Panc1 (cell line): ENCODE measurements around the gene ANKRD22. TPM values are rescaled to one million over a fixed set of nuclear protein-coding genes. Genes with fewer than 3 reads are reported as not detected.

Experiments
- ATAC-seq: fragments of 200-7000 bp; cut with Tn5 transposase; 2 replicates; pipeline ENCODE4 v1.9.1; 2020; ENCODE audit warnings: mild to moderate bottlenecking, moderate library complexity
- BruUV-seq: library from RNA; stranded (reverse); fragments of 400-500 nt; replicated peaks from 2 replicates; lab custom pipeline; 2021; lab: Mats Ljungman, UMichigan
- CTCF ChIA-PET: fragments of 300-600 bp; sonication (Branson Sonifier 250); formaldehyde crosslinking; loops from one replicate; lab custom pipeline; 2022; ENCODE audit warnings: antibody characterized with exemption; lab: Charles Lee
- POLR2A ChIA-PET: fragments of 300-600 bp; sonication (Branson Sonifier 250); formaldehyde crosslinking; loops from one replicate; lab custom pipeline; 2022; ENCODE audit warnings: antibody characterized with exemption; lab: Charles Lee
- DNase-seq: peaks from one replicate; pipeline ENCODE4 v3.0.0-alpha.2; 2010; ENCODE audit warnings: low read depth, low spot score
- H3K27ac ChIP-seq: 2 replicates; pipeline ENCODE4 v1.5.1; 2011; ENCODE audit warnings: mild to moderate bottlenecking, low read length, inconsistent platforms
- H3K27me3 ChIP-seq: fragments of 200-500 bp; sonication (Bioruptor generic); 2 replicates; pipeline ENCODE4 v1.6.0; 2014; ENCODE audit warnings: low read length, inconsistent platforms; ENCODE audit not compliant: control insufficient read depth, insufficient read depth
- H3K36me3 ChIP-seq: fragments of 200-500 bp; sonication (Bioruptor generic); 2 replicates; pipeline ENCODE4 v1.5.1; 2014; ENCODE audit warnings: inconsistent platforms, mild to moderate bottlenecking, low read length, moderate library complexity; ENCODE audit not compliant: control insufficient read depth, insufficient read depth
- H3K4me1 ChIP-seq: 2 replicates; pipeline ENCODE4 v1.5.1; 2011; ENCODE audit warnings: inconsistent platforms, mild to moderate bottlenecking, low read length, moderate library complexity; ENCODE audit not compliant: control insufficient read depth, insufficient read depth
- H3K4me3 ChIP-seq, 2 experiments: 2 replicates each; pipeline ENCODE4 v1.5.1; 2011 to 2012; ENCODE audit warnings: low read depth in 2 of 2, low read length in 2 of 2, mild to moderate bottlenecking in 2 of 2, inconsistent platforms in 1 of 2, moderate library complexity in 1 of 2
- H3K9me3 ChIP-seq: fragments of 200-500 bp; sonication (Bioruptor generic); 2 replicates; pipeline ENCODE4 v1.5.1; 2014; ENCODE audit warnings: low read depth, mild to moderate bottlenecking, inconsistent platforms, low read length, moderate library complexity; ENCODE audit not compliant: control insufficient read depth, insufficient read depth
- POLR2AphosphoS5 ChIP-seq: IDR thresholded peaks from 2 replicates; pipeline ENCODE4 v1.6.1; 2012; ENCODE audit warnings: mild to moderate bottlenecking, low read depth, low read length, moderate library complexity
- SIN3A ChIP-seq: IDR thresholded peaks from 2 replicates; pipeline ENCODE4 v1.6.1; 2012; ENCODE audit warnings: low read depth, mild to moderate bottlenecking, low read length, moderate library complexity, borderline replicate concordance; ENCODE audit not compliant: insufficient read depth
- TCF7L2 ChIP-seq: IDR thresholded peaks from 2 replicates; pipeline ENCODE4 v1.6.1; 2011; ENCODE audit warnings: mild to moderate bottlenecking, low read depth, low read length, inconsistent platforms
- in situ Hi-C: cut with HindIII; loops from 2 replicates; pipeline ENCODE4 v1.10.0; 2016; ENCODE audit warnings: low sequenced_read_pairs, low pct_unique_long_range_greater_than_20kb
- intact Hi-C: fragments of 100-400 bp; cut with micrococcal nuclease; formaldehyde crosslinking; loops from one replicate; pipeline ENCODE4 v1.10.0; 2022; ENCODE audit not compliant: unreplicated experiment
- total RNA-seq: library from RNA; stranded (reverse); gene quantifications from one replicate; pipeline ENCODE4 v1.2.1, GENCODE V29; 2021; ENCODE audit not compliant: unreplicated experiment
- TF ChIP-seq, protein P1 (sequence below), 2 experiments: IDR thresholded peaks; 2 replicates each; pipeline ENCODE4 v1.6.1; 2011 to 2012; ENCODE audit warnings: low read depth in 2 of 2, control low read depth in 1 of 2, low read length in 1 of 2, mild to moderate bottlenecking in 1 of 2, moderate library complexity in 1 of 2; ENCODE audit not compliant: insufficient read depth in 1 of 2
- TF ChIP-seq, protein P2 (sequence below): fragments of 450-650 bp; IDR thresholded peaks from 2 replicates; pipeline ENCODE4 v1.5.1; 2017; ENCODE audit warnings: mild to moderate bottlenecking

The ANKRD22 gene
- total RNA-seq, 1 experiment from 2014 or later, result 0.15 TPM

DNA sequence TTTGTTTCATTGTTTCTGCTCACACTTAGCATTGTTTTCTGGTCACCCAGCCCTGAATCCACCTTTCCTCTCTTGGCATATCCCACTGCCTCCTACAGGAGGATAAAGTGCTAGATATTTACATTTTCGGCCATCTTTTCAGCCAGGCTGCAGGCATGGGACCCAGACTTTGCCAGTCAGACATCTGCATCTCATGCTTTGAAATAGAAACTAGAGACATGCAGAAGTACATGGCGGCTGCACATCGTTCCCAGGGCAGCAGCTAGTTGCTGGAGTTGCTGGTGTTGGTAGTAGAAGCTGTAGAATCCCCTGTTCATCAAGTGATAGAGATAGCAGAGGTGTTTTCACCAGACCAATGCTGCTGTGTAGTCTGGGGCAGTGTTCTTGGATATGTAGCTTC, 47.1 kb upstream of the ANKRD22 start:
- H3K27ac ChIP-seq, result peak overlapping the region; percentile 83
- intact Hi-C loops, result loop anchor here (1.0 kb wide), 1 partner anchor 34 kb away; no protein-coding TSS in a partner anchor
- no peak overlapping the region for H3K4me3 ChIP-seq
- no peaks in the 10 kb centered on the region for H3K27me3 ChIP-seq
- no peak for ATAC-seq
- in situ Hi-C loops, result no loop called here
- POLR2A ChIA-PET, result no interaction called here
- peaks cover 57% of the 10 kb centered on the region for H3K4me1 ChIP-seq
- CTCF ChIA-PET, result no interaction called here
- no TSS peak for BruUV-seq
- peaks cover 12% of the 10 kb centered on the region; the same call in 1 of the 2 replicates for H3K36me3 ChIP-seq
- H3K9me3 ChIP-seq, result no peaks in the 10 kb centered on the region
- TF ChIP-seq, protein P1, sequence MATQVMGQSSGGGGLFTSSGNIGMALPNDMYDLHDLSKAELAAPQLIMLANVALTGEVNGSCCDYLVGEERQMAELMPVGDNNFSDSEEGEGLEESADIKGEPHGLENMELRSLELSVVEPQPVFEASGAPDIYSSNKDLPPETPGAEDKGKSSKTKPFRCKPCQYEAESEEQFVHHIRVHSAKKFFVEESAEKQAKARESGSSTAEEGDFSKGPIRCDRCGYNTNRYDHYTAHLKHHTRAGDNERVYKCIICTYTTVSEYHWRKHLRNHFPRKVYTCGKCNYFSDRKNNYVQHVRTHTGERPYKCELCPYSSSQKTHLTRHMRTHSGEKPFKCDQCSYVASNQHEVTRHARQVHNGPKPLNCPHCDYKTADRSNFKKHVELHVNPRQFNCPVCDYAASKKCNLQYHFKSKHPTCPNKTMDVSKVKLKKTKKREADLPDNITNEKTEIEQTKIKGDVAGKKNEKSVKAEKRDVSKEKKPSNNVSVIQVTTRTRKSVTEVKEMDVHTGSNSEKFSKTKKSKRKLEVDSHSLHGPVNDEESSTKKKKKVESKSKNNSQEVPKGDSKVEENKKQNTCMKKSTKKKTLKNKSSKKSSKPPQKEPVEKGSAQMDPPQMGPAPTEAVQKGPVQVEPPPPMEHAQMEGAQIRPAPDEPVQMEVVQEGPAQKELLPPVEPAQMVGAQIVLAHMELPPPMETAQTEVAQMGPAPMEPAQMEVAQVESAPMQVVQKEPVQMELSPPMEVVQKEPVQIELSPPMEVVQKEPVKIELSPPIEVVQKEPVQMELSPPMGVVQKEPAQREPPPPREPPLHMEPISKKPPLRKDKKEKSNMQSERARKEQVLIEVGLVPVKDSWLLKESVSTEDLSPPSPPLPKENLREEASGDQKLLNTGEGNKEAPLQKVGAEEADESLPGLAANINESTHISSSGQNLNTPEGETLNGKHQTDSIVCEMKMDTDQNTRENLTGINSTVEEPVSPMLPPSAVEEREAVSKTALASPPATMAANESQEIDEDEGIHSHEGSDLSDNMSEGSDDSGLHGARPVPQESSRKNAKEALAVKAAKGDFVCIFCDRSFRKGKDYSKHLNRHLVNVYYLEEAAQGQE (IDR thresholded peaks at IDR 0.05; ENCODE audit: insufficient read depth in 1 of 2, low read depth in 2 of 2, low read length in 1 of 2), result no peak
- TF ChIP-seq POLR2AphosphoS5 (no peak), SIN3A (no peak), TCF7L2 (no peak)
- TF ChIP-seq, protein P2, sequence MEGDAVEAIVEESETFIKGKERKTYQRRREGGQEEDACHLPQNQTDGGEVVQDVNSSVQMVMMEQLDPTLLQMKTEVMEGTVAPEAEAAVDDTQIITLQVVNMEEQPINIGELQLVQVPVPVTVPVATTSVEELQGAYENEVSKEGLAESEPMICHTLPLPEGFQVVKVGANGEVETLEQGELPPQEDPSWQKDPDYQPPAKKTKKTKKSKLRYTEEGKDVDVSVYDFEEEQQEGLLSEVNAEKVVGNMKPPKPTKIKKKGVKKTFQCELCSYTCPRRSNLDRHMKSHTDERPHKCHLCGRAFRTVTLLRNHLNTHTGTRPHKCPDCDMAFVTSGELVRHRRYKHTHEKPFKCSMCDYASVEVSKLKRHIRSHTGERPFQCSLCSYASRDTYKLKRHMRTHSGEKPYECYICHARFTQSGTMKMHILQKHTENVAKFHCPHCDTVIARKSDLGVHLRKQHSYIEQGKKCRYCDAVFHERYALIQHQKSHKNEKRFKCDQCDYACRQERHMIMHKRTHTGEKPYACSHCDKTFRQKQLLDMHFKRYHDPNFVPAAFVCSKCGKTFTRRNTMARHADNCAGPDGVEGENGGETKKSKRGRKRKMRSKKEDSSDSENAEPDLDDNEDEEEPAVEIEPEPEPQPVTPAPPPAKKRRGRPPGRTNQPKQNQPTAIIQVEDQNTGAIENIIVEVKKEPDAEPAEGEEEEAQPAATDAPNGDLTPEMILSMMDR, result no peak
- no peak for DNase-seq

DNA sequence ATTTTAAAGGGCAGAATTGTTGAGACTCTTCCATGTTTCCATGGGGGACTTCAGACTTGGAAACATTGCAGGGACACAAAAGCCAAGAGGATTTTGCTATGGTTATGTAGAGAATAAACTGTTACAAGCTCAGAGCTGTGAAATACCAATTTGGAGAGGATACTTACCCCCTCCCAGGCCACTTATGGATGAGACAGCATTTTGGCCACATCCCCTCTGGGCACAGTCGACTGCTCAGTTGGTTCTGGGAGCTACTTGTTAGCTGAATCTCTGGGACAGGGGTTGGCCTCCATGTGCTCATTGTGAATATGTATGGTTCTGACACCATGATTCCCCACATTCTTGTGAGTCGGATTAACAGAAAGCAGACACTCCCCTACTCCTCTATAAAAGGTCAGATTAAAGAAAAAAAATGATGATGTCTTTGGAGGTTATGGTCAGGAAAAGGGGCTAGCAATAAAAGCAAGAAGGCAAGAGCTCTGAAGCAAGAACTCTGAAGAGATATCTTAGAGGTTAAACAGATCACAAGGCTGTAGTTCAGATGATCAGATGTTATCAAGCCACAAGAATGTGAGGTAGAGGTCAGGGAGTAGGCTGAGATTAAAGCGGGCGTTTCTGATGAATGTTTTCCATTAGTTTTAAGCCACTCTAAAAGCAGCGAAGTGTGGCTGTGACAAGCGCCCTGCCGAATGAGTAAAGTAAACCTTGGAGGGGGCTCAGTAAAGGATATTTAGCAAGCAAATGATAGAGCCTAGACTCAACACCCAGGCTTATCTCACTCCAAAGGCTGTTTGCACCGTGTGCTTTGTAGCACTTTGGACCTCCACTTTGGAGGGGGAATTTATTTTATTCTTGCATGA, 45.6 kb upstream of the ANKRD22 start:
- Histone ChIP-seq H3K36me3 (peaks cover 6% of the 10 kb centered on the region; the same call in 1 of the 2 replicates), H3K9me3 (no peaks in the 10 kb centered on the region), H3K4me3 (peak overlapping the region in 1 of 2 experiments; percentile 17; a peak in 2 of 4 replicates), H3K4me1 (peaks cover 66% of the 10 kb centered on the region), H3K27ac (peak overlapping the region; percentile 83), H3K27me3 (no peaks in the 10 kb centered on the region)
- TF ChIP-seq, protein P2, result no peak
- TF ChIP-seq TCF7L2, result peak; percentile 96
- TF ChIP-seq, protein P1 (IDR thresholded peaks at IDR 0.05; ENCODE audit: insufficient read depth in 1 of 2, low read depth in 2 of 2, low read length in 1 of 2), result no peak
- TF ChIP-seq SIN3A, result no peak
- TF ChIP-seq POLR2AphosphoS5, result no peak
- ATAC-seq, result peak; percentile 85
- CTCF ChIA-PET, result no interaction called here
- POLR2A ChIA-PET, result no interaction called here
- BruUV-seq, result no TSS peak
- in situ Hi-C loops (no loop called here), intact Hi-C loops (no loop called here)
- DNase-seq, result no peak
